CD14-positive monocyte (primary cell): Measurements from ENCODE around the gene CCDC50. TPM values are rescaled to one million over a fixed set of nuclear protein-coding genes. Genes with fewer than 3 reads are reported as not detected.

Experiments used
- DNase-seq, 3 donors: peaks; one replicate each; pipeline ENCODE4 v3.0.0-alpha.2; 2011 to 2022
- H2AFZ ChIP-seq: 2 replicates; pipeline ENCODE4 v1.6.0; 2012; ENCODE audit warnings: mild to moderate bottlenecking, low read depth, low read length, inconsistent platforms; ENCODE audit not compliant: insufficient read depth, poor library complexity, severe bottlenecking
- H3K27ac ChIP-seq, 2 donors: 1 replicate in 1 of 2; 2 replicates in 1 of 2; pipeline ENCODE4 v1.5.1; 2012 to 2013; ENCODE audit warnings: low read length in 2 of 2, control low read depth in 1 of 2, inconsistent platforms in 1 of 2, low read depth in 1 of 2, mild to moderate bottlenecking in 1 of 2
- H3K27me3 ChIP-seq, 2 donors: one replicate each; pipeline versions ENCODE4 v1.6.0 to v1.6.1; 2011 to 2013; ENCODE audit warnings: low read length in 2 of 2; ENCODE audit not compliant: control insufficient read depth in 2 of 2, insufficient read depth in 2 of 2
- H3K36me3 ChIP-seq, 2 donors: replicated peaks in 1 of 2; 1 replicate in 1 of 2; 2 replicates in 1 of 2; pipeline versions ENCODE4 v1.5.1 to v1.6.1; 2012 to 2013; ENCODE audit warnings: low read length in 2 of 2, control low read depth in 1 of 2, inconsistent platforms in 1 of 2, mild to moderate bottlenecking in 1 of 2; ENCODE audit not compliant: insufficient read depth in 2 of 2, control insufficient read depth in 1 of 2
- H3K4me1 ChIP-seq, 2 donors: 1 replicate in 1 of 2; 2 replicates in 1 of 2; pipeline versions ENCODE4 v1.5.1 to v1.6.1; 2012 to 2013; ENCODE audit warnings: low read length in 2 of 2, control low read depth in 1 of 2, inconsistent platforms in 1 of 2, mild to moderate bottlenecking in 1 of 2, moderate library complexity in 1 of 2; ENCODE audit not compliant: insufficient read depth in 2 of 2, control insufficient read depth in 1 of 2
- H3K4me2 ChIP-seq: replicated peaks from 2 replicates; pipeline ENCODE3; 2012; ENCODE audit warnings: low read length, moderate library complexity, mild to moderate bottlenecking; ENCODE audit not compliant: poor library complexity, severe bottlenecking; ENCODE audit errors: extremely low read depth
- H3K4me3 ChIP-seq, 3 experiments: fragments of 200-600 bp in 1 of 3; sonication (generic) in 1 of 3; replicated peaks in 1 of 3; 1 replicate in 2 of 3; 2 replicates in 1 of 3; pipeline ENCODE4 v1.5.1; 2011 to 2013; ENCODE audit warnings: low read length in 3 of 3, mild to moderate bottlenecking in 3 of 3, control low read depth in 2 of 3, low read depth in 2 of 3, inconsistent platforms in 1 of 3, moderate library complexity in 1 of 3
- H3K79me2 ChIP-seq: 2 replicates; pipeline ENCODE4 v1.6.0; 2012; ENCODE audit warnings: mild to moderate bottlenecking, control low read depth, inconsistent platforms, low read length, moderate library complexity; ENCODE audit not compliant: insufficient read depth
- H3K9ac ChIP-seq: 2 replicates; pipeline ENCODE4 v1.6.0; 2017; ENCODE audit warnings: low read length, mild to moderate bottlenecking; ENCODE audit not compliant: insufficient read depth, poor library complexity, severe bottlenecking
- H3K9me3 ChIP-seq, 2 donors: replicated peaks in 1 of 2; 1 replicate in 1 of 2; 2 replicates in 1 of 2; pipeline versions ENCODE4 v1.5.1 to v1.6.1; 2012 to 2013; ENCODE audit warnings: low read length in 2 of 2, control low read depth in 1 of 2; ENCODE audit not compliant: control insufficient read depth in 1 of 2, insufficient read depth in 1 of 2
- H4K20me1 ChIP-seq: 2 replicates; pipeline ENCODE4 v1.6.0; 2012; ENCODE audit warnings: mild to moderate bottlenecking, low read length, control low read depth, moderate library complexity; ENCODE audit not compliant: insufficient read depth
- H3K27ac Mint-ChIP-seq, 7 donors: one replicate each; pipeline ENCODE4 v1.8.0; 2020; ENCODE audit warnings: mild to moderate bottlenecking in 7 of 7, mixed read lengths in 7 of 7, moderate library complexity in 6 of 7, inconsistent platforms in 2 of 7
- H3K27me3 Mint-ChIP-seq, 3 donors: one replicate each; pipeline ENCODE4 v1.8.0; 2021 to 2022; ENCODE audit warnings: low read depth in 3 of 3, mild to moderate bottlenecking in 3 of 3, mixed read lengths in 3 of 3, moderate library complexity in 3 of 3, inconsistent platforms in 1 of 3
- H3K36me3 Mint-ChIP-seq, 2 donors: one replicate each; pipeline ENCODE4 v1.8.0; 2020; ENCODE audit warnings: mixed read lengths in 2 of 2, inconsistent platforms in 1 of 2, mild to moderate bottlenecking in 1 of 2
- H3K4me1 Mint-ChIP-seq: one replicate; pipeline ENCODE4 v1.8.0; 2020; ENCODE audit warnings: mild to moderate bottlenecking, mixed read lengths
- H3K4me3 Mint-ChIP-seq, 2 donors: one replicate each; pipeline ENCODE4 v1.8.0; 2020; ENCODE audit warnings: mild to moderate bottlenecking in 2 of 2, mixed read lengths in 2 of 2, moderate library complexity in 1 of 2
- H3K9me3 Mint-ChIP-seq, 7 donors: one replicate each; pipeline ENCODE4 v1.8.0; 2020 to 2022; ENCODE audit warnings: mixed read lengths in 7 of 7, mild to moderate bottlenecking in 6 of 7, moderate library complexity in 6 of 7, inconsistent platforms in 2 of 7
- CTCF ChIP-seq: fragments of 200-600 bp; IDR thresholded peaks from one replicate; pipeline ENCODE4 v1.8.0; 2022; ENCODE audit warnings: antibody characterized with exemption, mild to moderate bottlenecking
- WGBS: methylation state at CpG from one replicate; pipeline ENCODE4 v1.1.5; 2013; ENCODE audit warnings: missing lambda C conversion rate; ENCODE audit not compliant: insufficient coverage; 5-methylcytosine and 5-hydroxymethylcytosine counted together
- intact Hi-C, 2 donors: fragments of 100-400 bp; cut with micrococcal nuclease; formaldehyde crosslinking; loops; one replicate each; pipeline versions ENCODE4 v1.15.0 to v1.15.1; 2023
- polyA plus RNA-seq, 3 donors: library from polyadenylated mRNA; depleted of rRNA in 1 of 3; unstranded in 2 of 3; stranded (reverse) in 1 of 3; fragments of 300-500 nt in 2 of 3; fragments of >200 nt in 1 of 3; fragmentation: Illumina TruSeq in 2 of 3; gene quantifications; 1 replicate in 2 of 3; 2 replicates in 1 of 3; pipeline ENCODE4 v1.2.3, GENCODE V29; 2012 to 2021

Gene CCDC50
- polyA plus RNA-seq, 3 donors, result 13.3 to 29.2 (median 25.8) TPM

GRCh38 chr3:191342411-191342810 is 13.2 kb downstream of the CCDC50 start:
- H3K79me2 ChIP-seq, result peaks cover 52% of the 10 kb centered on the region
- peaks cover 0 to 2% (median 0%) of the 10 kb centered on the region in 3 donors for H3K27me3 Mint-ChIP-seq
- H3K27ac ChIP-seq, result no peak overlapping the region
- H3K9me3 ChIP-seq, result no peaks in the 10 kb centered on the region
- peaks cover 9% of the 10 kb centered on the region for H3K4me1 Mint-ChIP-seq
- H3K9ac ChIP-seq, result no peak overlapping the region
- H2AFZ ChIP-seq, result no peak overlapping the region
- no peak overlapping the region for H3K4me2 ChIP-seq
- H3K27me3 ChIP-seq, result no peaks in the 10 kb centered on the region
- peaks cover 91% of the 10 kb centered on the region for H4K20me1 ChIP-seq
- H3K4me3 ChIP-seq, result no peak overlapping the region
- H3K36me3 ChIP-seq, result no peaks in the 10 kb centered on the region
- no peak for DNase-seq
- no peaks in the 10 kb centered on the region for H3K4me1 ChIP-seq
- no peaks in the 10 kb centered on the region for H3K36me3 Mint-ChIP-seq
- H3K4me3 Mint-ChIP-seq, result no peak overlapping the region
- no peaks in the 10 kb centered on the region for H3K9me3 Mint-ChIP-seq
- TF ChIP-seq CTCF, result no peak
- no peak overlapping the region for H3K27ac Mint-ChIP-seq
- intact Hi-C loops, result no loop called here

DNA sequence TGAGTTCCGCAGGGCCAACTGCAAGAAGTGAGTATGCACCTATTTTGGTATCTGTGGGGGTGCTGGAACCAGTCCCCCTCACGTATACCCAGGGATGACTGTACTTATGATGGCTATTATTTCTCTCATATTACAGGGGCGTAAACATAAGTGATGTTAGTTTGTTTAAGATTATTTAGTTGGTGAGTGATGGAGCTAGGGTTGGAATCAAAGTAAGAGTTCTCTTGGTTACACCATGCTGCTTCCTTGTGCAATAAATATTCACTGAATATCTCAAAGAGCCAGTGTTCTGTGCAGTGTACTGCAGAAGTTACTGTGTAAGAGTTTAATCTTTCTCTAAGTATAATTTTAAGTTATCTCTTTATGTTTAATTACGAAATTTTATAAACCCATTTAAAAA is 13.9 kb downstream of the CCDC50 start:
- H2AFZ ChIP-seq, result no peak overlapping the region
- H3K27ac ChIP-seq, result no peak overlapping the region
- no peaks in the 10 kb centered on the region for H3K27me3 ChIP-seq
- TF ChIP-seq CTCF, result no peak
- no peaks in the 10 kb centered on the region for H3K4me1 ChIP-seq
- no peaks in the 10 kb centered on the region for H3K36me3 Mint-ChIP-seq
- H3K4me3 ChIP-seq, result no peak overlapping the region
- no peak overlapping the region for H3K4me2 ChIP-seq
- no peak overlapping the region for H3K9ac ChIP-seq
- H3K9me3 ChIP-seq, result no peaks in the 10 kb centered on the region
- no peak for DNase-seq
- no peaks in the 10 kb centered on the region for H3K36me3 ChIP-seq
- peaks cover 87% of the 10 kb centered on the region for H4K20me1 ChIP-seq
- H3K9me3 Mint-ChIP-seq, result no peaks in the 10 kb centered on the region
- H3K4me3 Mint-ChIP-seq, result no peak overlapping the region
- H3K79me2 ChIP-seq, result peaks cover 52% of the 10 kb centered on the region
- H3K27me3 Mint-ChIP-seq, result peaks cover 0 to 2% (median 0%) of the 10 kb centered on the region in 3 donors
- peaks cover 9% of the 10 kb centered on the region for H3K4me1 Mint-ChIP-seq
- no peak overlapping the region for H3K27ac Mint-ChIP-seq
- no CpG with 5 or more reads among the region's 4 CpGs for WGBS
- intact Hi-C loops, result no loop called here
